GM12872 (cell line): ENCODE measurements around the gene NDUFAF3.

Experiments
- TF ChIP-seq, protein P1 (sequence below): IDR thresholded peaks from 3 replicates; pipeline ENCODE4 v1.5.1; 2011; ENCODE audit warnings: low read depth, mild to moderate bottlenecking, low read length, moderate library complexity; ENCODE audit not compliant: insufficient read depth

The NDUFAF3 gene

GRCh38 chr3:49057268-49057667 is 35.3 kb downstream of the NDUFAF3 start:
- TF ChIP-seq, protein P1, sequence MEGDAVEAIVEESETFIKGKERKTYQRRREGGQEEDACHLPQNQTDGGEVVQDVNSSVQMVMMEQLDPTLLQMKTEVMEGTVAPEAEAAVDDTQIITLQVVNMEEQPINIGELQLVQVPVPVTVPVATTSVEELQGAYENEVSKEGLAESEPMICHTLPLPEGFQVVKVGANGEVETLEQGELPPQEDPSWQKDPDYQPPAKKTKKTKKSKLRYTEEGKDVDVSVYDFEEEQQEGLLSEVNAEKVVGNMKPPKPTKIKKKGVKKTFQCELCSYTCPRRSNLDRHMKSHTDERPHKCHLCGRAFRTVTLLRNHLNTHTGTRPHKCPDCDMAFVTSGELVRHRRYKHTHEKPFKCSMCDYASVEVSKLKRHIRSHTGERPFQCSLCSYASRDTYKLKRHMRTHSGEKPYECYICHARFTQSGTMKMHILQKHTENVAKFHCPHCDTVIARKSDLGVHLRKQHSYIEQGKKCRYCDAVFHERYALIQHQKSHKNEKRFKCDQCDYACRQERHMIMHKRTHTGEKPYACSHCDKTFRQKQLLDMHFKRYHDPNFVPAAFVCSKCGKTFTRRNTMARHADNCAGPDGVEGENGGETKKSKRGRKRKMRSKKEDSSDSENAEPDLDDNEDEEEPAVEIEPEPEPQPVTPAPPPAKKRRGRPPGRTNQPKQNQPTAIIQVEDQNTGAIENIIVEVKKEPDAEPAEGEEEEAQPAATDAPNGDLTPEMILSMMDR = no peak

GRCh38 chr3:49058011-49058410 is 36.1 kb downstream of the NDUFAF3 start:
- TF ChIP-seq, protein P1 = no peak
